OCI-LY7 (cell line): ENCODE results near the gene MAN1A1. TPM values are rescaled to one million over a fixed set of nuclear protein-coding genes. Genes with fewer than 3 reads are reported as not detected.

Source experiments
- BruUV-seq: library from RNA; stranded (reverse); fragments of 400-500 nt; replicated peaks from 2 replicates; lab custom pipeline; 2021; lab: Mats Ljungman, UMichigan
- CTCF ChIA-PET: fragments of 300-600 bp; sonication (Branson Sonifier 250); formaldehyde crosslinking; loops from one replicate; lab custom pipeline; 2022; ENCODE audit warnings: antibody characterized with exemption; ENCODE audit not compliant: unreplicated experiment; lab: Charles Lee
- POLR2A ChIA-PET: fragments of 300-600 bp; sonication (Branson Sonifier 250); formaldehyde crosslinking; loops from one replicate; lab custom pipeline; 2022; ENCODE audit warnings: antibody characterized with exemption; lab: Charles Lee
- DNase-seq: peaks from one replicate; pipeline ENCODE4 v3.0.0-alpha.2; 2015; ENCODE audit warnings: low spot score
- H2AFZ ChIP-seq: fragments of 200-600 bp; sonication (generic), shearing (Covaris generic); 2 replicates; pipeline ENCODE4 v1.6.1; 2014; ENCODE audit warnings: mild to moderate bottlenecking, antibody characterized with exemption, low read length, moderate library complexity
- H3K27ac ChIP-seq: fragments of 200-600 bp; sonication (generic); 2 replicates; pipeline ENCODE4 v1.5.1; 2014; ENCODE audit warnings: mixed run types, low read depth, mild to moderate bottlenecking, moderate library complexity, low read length, inconsistent platforms; ENCODE audit not compliant: poor library complexity, severe bottlenecking
- H3K36me3 ChIP-seq: fragments of 200-600 bp; sonication (generic); 2 replicates; pipeline ENCODE4 v1.6.1; 2014; ENCODE audit warnings: mild to moderate bottlenecking, antibody characterized with exemption, low read length, moderate library complexity, mixed read lengths; ENCODE audit not compliant: insufficient read depth
- H3K4me1 ChIP-seq: fragments of 200-600 bp; sonication (generic); 2 replicates; pipeline ENCODE4 v1.5.1; 2014; ENCODE audit warnings: mild to moderate bottlenecking, low read length; ENCODE audit not compliant: insufficient read depth, poor library complexity, severe bottlenecking
- H3K4me2 ChIP-seq: fragments of 200-600 bp; sonication (generic); 2 replicates; pipeline ENCODE4 v1.6.1; 2014; ENCODE audit warnings: mild to moderate bottlenecking, low read length
- H3K4me3 ChIP-seq: fragments of 200-600 bp; sonication (generic); 2 replicates; pipeline ENCODE4 v1.5.1; 2014; ENCODE audit warnings: mild to moderate bottlenecking, low read depth, low read length; ENCODE audit not compliant: poor library complexity, severe bottlenecking
- H3K79me2 ChIP-seq: fragments of 200-600 bp; sonication (generic); 2 replicates; pipeline ENCODE4 v1.6.1; 2016; ENCODE audit warnings: low read depth, mild to moderate bottlenecking, low read length, moderate library complexity, mixed read lengths; ENCODE audit not compliant: insufficient read depth
- H3K9me2 ChIP-seq: fragments of 200-600 bp; sonication (generic); 2 replicates; pipeline ENCODE4 v1.6.1; 2016; ENCODE audit warnings: mild to moderate bottlenecking, low read length, mixed read lengths; ENCODE audit not compliant: insufficient read depth
- H3K9me3 ChIP-seq: fragments of 200-600 bp; sonication (generic); 2 replicates; pipeline ENCODE4 v1.6.1; 2014; ENCODE audit warnings: mild to moderate bottlenecking, mixed run types, low read length, mixed read lengths
- H4K20me1 ChIP-seq: fragments of 200-600 bp; sonication (generic); 2 replicates; pipeline ENCODE4 v1.6.1; 2014; ENCODE audit warnings: mild to moderate bottlenecking, antibody characterized with exemption, low read length, moderate library complexity, mixed read lengths; ENCODE audit not compliant: insufficient read depth
- CTCF ChIP-seq: fragments of 200-600 bp; sonication (generic); conservative IDR thresholded peaks from 2 replicates; pipeline ENCODE4 v1.5.1; 2014; ENCODE audit warnings: mild to moderate bottlenecking, antibody characterized with exemption, low read length, moderate library complexity, mixed read lengths
- EZH2phosphoT487 ChIP-seq: fragments of 200-600 bp; sonication (generic); IDR thresholded peaks from 2 replicates; pipeline ENCODE4 v1.6.1; 2018; ENCODE audit warnings: low read depth, borderline replicate concordance, mild to moderate bottlenecking, mixed run types, antibody characterized with exemption, low read length, moderate library complexity, mixed read lengths
- intact Hi-C: fragments of 100-400 bp; cut with micrococcal nuclease; formaldehyde crosslinking; loops from one replicate; pipeline ENCODE4 v1.10.0; 2022; ENCODE audit not compliant: unreplicated experiment
- total RNA-seq, 2 experiments: library from RNA; depleted of rRNA in 1 of 2; stranded (reverse); fragments of >200 nt in 1 of 2; shearing (Covaris generic) in 1 of 2; gene quantifications; 2 replicates each; pipeline ENCODE4 v1.2.3, GENCODE V29; 2014 to 2022

The MAN1A1 gene
- total RNA-seq, 2 experiments from 2014 or later = 72.4 to 74.3 TPM

GRCh38 chr6:119347466-119348095 lies 2.0 kb downstream of the MAN1A1 start:
- H3K27ac ChIP-seq = peak overlapping the region; percentile 66
- H3K4me3 ChIP-seq = peak overlapping the region; percentile 96
- POLR2A ChIA-PET = interaction anchor here (0.6 to 6.4 kb wide), 19 partner anchors 8 to 456 kb away, joined by 3 to 55 read pairs (median 3); no protein-coding TSS in a partner anchor
- intact Hi-C loops = loop anchor here (2.0 to 5.0 kb wide), 4 partner anchors 199 to 639 kb away; no protein-coding TSS in a partner anchor
- H3K4me1 ChIP-seq = peaks cover 44% of the 10 kb centered on the region
- peaks cover 68% of the 10 kb centered on the region for H3K36me3 ChIP-seq
- peak overlapping the region; percentile 85 for H3K4me2 ChIP-seq
- no peak overlapping the region for H2AFZ ChIP-seq
- H3K9me2 ChIP-seq = no peaks in the 10 kb centered on the region
- BruUV-seq = TSS peak; percentile 57
- DNase-seq = peak; percentile 75
- peaks cover 96% of the 10 kb centered on the region for H3K79me2 ChIP-seq
- H3K9me3 ChIP-seq = no peaks in the 10 kb centered on the region
- CTCF ChIA-PET = interaction anchor here (0.7 kb wide), 1 partner anchor 14 kb away, joined by 4 read pairs; no protein-coding TSS in a partner anchor
- peaks cover 61% of the 10 kb centered on the region for H4K20me1 ChIP-seq
- TF ChIP-seq CTCF (no peak), EZH2phosphoT487 (no peak)

DNA sequence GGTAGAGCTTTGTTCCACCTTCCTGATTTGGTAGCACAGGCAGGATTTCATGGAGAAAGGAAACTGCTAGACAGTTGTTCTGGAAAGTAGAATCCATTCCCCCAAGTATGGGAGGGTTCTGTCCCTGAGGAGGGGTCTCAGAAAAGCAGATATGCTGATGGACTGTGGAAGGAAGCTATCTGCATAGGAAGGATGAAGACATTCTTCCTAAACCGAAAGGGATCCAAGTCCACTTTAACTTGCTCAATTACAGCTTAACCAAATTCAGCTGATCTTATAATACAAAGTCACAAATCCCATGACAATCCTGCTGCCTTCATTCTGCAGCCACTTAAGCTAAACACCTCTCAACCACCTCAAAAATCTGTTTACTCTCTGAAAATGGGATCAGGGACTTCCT lies 2.6 kb downstream of the MAN1A1 start:
- intact Hi-C loops = loop anchor here (5.0 kb wide), 1 partner anchor 620 kb away; no protein-coding TSS in a partner anchor
- CTCF ChIA-PET = no interaction called here
- H3K9me2 ChIP-seq = no peaks in the 10 kb centered on the region
- H3K4me2 ChIP-seq = peak overlapping the region; percentile 85
- peaks cover 44% of the 10 kb centered on the region for H3K4me1 ChIP-seq
- peaks cover 68% of the 10 kb centered on the region for H4K20me1 ChIP-seq
- peak overlapping the region; percentile 96 for H3K4me3 ChIP-seq
- no peak overlapping the region for H2AFZ ChIP-seq
- peak overlapping the region; percentile 66 for H3K27ac ChIP-seq
- BruUV-seq = no TSS peak
- DNase-seq = no peak
- peaks cover 74% of the 10 kb centered on the region for H3K36me3 ChIP-seq
- no peak for TF ChIP-seq CTCF
- no peak for TF ChIP-seq EZH2phosphoT487
- H3K9me3 ChIP-seq = no peaks in the 10 kb centered on the region
- POLR2A ChIA-PET = interaction anchor here (0.6 to 6.4 kb wide), 13 partner anchors 9 to 392 kb away, joined by 3 to 55 read pairs (median 3); no protein-coding TSS in a partner anchor
- peaks cover 96% of the 10 kb centered on the region for H3K79me2 ChIP-seq
